HFF-Myc (cell line): ENCODE results near the gene PFDN6.

Source experiments
- DNase-seq: peaks from one replicate; pipeline ENCODE4 v3.0.0-alpha.2; 2011; ENCODE audit warnings: low read depth; ENCODE audit errors: extremely low read depth
- H3K4me3 ChIP-seq: replicated peaks from 2 replicates; pipeline ENCODE4 v1.5.1; 2011; ENCODE audit warnings: low read depth, mild to moderate bottlenecking, control low read depth, low read length
- CTCF ChIP-seq: IDR thresholded peaks from 2 replicates; pipeline ENCODE4 v1.5.1; 2012; ENCODE audit warnings: mild to moderate bottlenecking, low read depth, low read length, control low read depth; ENCODE audit errors: missing control alignments

Gene PFDN6

DNA sequence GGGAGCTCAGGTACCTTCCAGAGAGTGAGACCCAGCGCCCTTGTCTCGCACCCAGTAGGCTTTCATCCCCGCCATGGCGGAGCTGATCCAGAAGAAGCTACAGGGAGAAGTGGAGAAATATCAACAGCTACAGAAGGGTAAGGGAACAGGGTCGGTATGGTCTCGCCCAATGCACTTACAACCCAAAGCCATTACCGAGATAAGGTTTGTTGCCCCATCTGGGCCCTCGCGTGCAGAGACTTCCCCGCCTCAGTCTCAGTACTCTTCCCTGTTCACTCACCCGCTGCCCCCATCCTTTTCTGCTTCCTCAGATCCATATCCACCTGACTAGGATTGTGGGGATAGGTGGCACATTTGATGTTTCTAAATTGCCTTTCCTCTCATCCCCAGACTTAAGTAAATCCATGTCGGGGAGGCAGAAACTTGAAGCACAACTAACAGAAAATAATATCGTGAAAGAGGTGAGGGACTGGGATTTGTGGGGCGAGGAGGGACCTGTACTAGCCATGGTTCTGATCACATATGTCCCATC is 449 bp downstream of the PFDN6 start:
- no peak for TF ChIP-seq CTCF
- H3K4me3 ChIP-seq = peak overlapping the region; percentile 77
- no peak for DNase-seq

DNA sequence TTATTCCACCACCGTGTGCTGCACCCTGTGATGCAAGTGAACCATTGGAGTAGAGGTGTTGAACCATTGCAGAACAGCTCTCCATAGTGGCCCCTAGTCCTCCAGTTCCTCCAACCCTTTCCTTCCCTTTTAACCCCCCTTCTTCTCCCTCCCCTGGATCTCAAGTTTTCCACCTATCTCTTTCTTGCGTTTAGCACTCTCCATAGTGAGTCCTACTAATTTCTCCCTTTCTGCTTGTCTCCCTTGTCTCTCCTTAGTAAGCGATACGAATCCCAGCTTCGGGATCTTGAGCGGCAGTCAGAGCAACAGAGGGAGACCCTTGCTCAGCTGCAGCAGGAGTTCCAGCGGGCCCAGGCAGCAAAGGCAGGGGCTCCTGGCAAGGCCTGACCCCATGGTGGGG is 1.1 kb downstream of the PFDN6 start:
- TF ChIP-seq CTCF = no peak
- no peak for DNase-seq
- H3K4me3 ChIP-seq = peak overlapping the region; percentile 77

- no peak for DNase-seq
- no peak for TF ChIP-seq CTCF
- H3K4me3 ChIP-seq = no peak overlapping the region
Observed at GRCh38 chr6:33292996-33293682, 3.7 kb downstream of the PFDN6 start.

DNA sequence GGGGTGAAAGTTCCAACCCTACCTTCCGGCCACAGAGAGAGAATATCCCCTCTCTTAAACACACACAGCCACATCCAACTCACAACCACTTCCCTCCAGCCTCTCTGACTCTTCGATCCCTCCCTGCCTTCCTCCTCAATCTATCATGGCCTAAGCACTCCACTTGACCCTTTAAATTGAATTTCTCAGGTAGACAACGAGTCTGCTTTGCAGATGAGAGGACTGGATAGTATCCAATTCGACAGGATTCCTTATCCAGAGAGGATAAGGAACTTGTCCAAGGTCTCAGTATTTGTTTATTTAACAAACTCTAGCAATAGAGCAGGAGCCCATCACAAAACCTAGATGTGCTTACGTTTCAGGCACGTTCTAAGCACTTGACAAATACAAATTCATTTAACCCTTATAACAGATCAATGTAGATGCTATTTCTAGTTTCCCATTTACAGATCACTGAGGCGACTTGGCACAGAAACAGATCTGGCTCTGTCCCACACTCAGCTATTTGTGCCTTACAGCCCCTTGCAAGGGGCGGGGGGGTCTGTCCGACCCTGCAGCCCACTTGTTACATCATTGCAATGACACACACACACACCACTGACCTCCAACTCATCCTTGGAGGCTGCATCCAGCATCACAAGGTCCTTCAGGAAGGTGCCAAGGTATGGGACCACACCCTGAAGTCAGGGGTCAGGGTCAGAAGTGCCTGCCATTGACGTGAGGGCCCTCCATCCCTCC is 4.9 kb downstream of the PFDN6 start:
- no peak for TF ChIP-seq CTCF

DNA sequence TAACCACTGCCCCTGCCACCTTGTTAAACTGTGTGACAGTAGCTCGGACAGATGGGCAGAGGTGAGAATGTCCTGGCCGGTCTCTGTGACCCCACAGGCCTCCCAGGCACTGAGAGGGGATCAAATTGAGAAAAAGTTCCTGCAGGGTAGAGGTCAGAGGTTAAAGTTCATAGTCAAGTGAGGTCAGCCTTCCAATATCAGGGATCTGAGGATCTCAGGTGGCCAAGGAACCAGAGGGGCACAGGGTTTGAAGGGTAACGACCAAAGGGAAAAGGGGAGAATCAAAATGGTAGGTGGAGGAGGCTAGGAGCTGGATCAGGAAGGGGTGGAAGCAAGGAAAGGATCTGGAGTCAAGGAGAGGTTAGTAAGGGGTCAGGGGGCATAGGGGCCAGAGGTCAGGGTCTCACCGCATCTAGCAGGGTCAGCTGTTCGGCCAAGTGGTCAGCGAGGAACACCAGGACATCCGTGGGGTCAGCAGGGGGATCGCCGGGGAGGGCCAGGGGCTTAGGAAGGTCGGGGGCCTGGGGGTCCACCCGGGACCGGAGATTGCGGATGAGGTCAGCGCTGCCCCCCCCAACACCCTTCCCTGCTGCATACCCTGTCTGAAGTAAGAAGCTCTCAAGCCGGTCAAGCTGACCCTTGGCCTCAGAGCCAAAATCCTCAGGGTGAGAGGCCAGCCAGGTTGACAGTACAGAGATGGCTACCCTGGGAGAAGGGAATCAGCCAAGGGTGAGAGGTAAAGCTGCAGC is 6.4 kb downstream of the PFDN6 start:
- TF ChIP-seq CTCF = no peak
- H3K4me3 ChIP-seq = no peak overlapping the region
- DNase-seq = no peak

More for the DNA sequence above, 4.9 kb downstream of the PFDN6 start:
- DNase-seq = no peak
- no peak overlapping the region for H3K4me3 ChIP-seq

- no peak for TF ChIP-seq CTCF
- no peak for DNase-seq
- H3K4me3 ChIP-seq = peak overlapping the region; percentile 76
Observed at GRCh38 chr6:33296797-33297405, 7.5 kb downstream of the PFDN6 start.
